ENCODE data around the gene PLA2G7.
"Not testable (repeated sequence)": the region's sequence is repeated elsewhere in the genome, so short reads cannot be mapped to it uniquely, and the experiment has no call there.

The PLA2G7 gene

DNA sequence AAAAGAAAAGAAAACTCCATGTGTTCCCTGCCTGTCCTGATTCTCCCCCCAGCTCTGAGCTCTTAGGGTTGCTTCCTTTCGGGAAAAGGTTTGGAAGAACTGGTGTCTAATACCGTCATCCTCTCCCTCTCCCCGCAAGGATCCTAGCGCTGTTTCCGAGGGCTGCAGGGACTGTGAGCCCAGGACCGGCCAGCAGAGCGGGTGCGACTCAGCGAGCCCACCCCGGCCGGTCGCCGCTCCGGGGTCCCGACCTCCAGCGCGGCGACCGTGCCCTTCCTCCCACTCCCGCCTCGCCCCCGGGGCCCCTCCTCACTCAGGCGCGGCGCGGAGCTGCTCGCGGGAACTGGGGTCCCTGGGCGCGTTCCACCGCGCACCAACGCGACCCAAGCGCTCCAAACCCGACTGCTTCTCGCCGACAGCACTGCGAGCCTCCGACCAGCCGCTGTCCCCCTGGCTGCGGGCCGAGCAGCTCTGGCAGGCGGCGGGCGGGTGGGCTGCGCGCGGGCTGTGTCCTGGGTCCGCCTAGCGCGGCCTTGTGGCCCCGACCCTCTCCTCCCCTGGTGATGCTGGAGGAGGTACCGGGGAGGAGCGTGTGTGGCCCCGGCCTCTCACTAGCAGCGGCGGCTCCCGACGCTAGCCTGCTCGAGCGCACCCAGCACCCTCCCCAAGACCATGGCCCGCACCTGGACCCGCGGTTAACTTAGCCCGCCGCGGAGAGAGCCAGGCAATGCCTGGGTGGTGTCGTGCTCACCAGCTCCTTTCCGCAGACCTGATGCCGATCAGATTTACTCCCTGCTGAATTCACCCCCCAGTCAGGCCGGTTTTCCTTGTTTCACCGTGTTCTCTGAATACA lies at the start of gene PLA2G7:
Gene PLA2G7, minus strand, starts transcription at position 509 of the 853 bp plus-strand sequence. CDS start 12,484 bp downstream, outside the sequence.
- in situ Hi-C loops (cut with HindIII; ENCODE audit: low sequenced_read_pairs): no loop called here

DNA sequence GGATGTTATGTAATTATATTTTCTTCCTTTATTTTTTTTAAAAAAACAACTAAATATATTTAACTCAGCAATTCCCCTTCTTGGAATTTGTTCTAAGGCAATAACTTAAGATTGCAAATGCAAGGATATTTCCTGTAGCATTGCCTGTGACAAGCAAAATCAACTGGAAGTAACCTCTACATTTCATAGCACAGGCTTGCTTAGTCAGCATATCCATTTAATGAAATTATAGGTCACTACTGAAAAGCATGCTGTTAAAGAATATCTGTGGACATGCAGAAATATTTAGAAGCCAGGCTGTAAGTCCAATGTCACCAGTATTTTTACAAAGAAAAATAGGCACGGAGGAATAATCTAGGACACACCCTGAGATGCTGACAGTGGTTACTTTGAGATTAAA lies 49.4 kb upstream of the PLA2G7 start:
- in situ Hi-C loops (cut with HindIII; ENCODE audit: low sequenced_read_pairs): no loop called here

DNA sequence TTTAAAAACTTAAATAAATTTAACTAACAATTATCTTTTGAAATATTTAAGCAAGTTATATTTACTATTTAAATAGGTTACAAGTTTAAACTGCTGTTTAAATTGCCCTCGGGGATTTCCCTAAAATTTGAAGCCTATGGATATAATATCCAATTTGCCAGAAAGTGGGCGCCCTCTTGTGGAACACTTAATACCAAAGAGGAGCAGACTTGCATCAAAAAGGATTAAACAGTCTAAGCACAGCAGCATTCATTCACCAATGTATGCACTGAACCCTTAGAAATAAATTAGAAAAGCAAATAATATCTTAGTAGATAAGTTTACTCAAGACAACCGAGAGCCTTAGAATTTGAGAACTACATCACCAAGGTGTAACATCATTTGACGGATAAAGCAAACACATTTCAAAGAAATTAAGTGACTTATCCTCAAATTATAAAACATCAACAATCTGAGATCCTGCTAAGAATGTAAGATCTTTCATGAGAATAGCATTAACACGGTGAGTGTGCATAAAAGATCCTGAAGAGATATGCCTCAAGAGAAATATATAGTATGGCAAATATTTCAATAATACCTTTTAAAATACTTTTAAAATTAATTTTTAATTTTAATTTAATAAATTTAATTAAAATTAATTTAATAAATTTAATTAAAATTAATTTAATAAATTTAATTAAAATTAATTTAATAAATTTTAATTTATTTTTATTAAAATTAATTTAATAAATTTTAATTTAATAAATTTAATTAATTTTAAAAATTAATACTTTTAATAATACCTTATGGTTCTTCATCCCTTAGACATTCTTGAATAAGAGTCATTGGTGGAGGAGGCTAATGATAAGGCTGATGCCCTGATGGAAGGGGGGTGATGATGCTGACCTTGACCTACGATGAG lies 46.6 kb upstream of the PLA2G7 start:
- in situ Hi-C loops (cut with HindIII; ENCODE audit: low sequenced_read_pairs): no loop called here

DNA sequence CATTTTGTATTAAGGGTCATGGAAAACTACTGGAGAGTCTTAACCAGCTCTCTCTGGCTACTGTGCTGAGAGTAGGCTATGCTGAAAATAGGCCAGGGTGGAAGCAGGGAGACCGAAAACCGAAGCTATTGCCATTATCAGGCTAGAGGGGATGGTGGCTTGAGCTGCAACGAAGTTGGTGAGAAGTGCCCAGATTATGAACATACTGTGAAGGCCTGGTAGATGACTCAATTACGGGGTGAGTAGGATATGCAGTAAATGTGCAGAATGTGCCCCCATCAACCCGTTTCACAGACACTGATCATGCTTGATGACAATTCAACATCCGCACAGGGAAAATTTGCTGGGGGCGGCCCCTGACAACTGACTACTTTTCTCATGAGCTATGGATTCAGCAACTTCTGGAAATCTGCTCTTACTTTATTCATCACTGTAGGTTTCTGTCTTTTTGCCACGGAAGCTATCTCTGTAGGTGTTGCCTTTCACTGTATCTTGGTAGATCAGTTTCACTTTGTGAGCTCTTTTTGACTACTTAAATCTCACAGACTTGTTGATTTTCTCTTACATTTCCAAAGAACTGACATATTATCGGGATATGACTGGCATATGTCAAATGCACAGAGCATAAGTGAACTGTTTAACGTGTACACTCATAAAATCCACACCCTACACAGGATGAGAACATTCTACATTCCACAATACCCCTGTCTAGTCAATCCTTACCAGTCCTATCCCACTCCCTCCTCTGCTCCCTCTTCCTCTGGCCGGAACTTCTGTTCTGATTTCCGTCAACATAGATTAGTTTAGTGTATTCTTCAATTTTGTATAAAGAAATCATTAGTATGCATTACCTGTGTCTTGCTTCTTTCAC lies 42.5 kb upstream of the PLA2G7 start:
- in situ Hi-C loops (cut with HindIII; ENCODE audit: low sequenced_read_pairs): no loop called here

DNA sequence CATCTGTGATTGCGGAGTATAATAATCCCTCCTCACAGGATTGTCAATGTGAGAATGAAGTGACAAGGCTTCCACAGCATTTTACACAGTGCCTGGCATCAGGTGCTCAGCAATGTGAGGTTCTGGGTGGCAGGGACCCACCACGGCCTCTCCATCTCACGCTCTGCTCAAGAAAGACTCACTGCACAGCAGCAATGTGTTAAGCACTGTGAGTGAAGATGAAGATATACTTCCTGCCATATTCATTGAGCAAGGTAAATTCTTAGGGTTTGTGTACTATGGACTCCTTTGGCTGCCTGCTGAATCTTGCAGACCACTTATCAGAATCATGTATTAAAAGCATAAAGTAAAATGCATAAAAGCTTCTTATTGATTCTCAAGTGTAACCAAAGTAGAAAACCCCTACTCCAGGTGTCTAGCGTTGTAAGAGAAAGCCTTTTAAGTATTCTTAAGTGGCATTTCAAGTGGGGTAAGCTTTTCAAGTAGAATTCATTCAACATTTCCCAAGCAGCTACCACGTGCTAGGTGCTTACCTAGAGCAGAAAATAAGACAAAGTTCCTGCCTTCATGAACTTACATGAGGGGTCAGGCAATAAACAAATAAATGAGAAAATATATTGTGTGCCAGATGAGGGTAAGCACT lies 41.0 kb upstream of the PLA2G7 start:
- in situ Hi-C loops (cut with HindIII; ENCODE audit: low sequenced_read_pairs): no loop called here

DNA sequence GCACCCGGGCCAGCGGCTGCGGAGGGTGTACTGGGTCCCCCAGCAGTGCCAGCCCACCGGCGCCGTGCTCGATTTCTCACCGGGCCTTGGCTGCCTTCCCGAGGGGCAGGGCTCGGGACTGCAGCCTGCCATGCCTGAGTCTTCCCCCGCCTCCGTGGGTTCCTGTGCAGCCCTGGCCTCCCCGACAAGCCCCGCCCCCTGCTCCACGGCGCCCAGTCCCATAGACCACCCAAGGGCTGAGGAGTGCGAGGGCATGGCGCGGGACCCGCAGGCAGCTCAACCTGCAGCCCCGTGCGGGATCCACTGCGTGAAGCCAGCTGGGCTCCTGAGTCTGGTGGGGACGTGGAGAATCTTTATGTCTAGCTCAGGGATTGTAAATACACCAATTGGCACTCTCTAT lies 39.6 kb upstream of the PLA2G7 start:
- in situ Hi-C loops (cut with HindIII; ENCODE audit: low sequenced_read_pairs): not testable (repeated sequence)

DNA sequence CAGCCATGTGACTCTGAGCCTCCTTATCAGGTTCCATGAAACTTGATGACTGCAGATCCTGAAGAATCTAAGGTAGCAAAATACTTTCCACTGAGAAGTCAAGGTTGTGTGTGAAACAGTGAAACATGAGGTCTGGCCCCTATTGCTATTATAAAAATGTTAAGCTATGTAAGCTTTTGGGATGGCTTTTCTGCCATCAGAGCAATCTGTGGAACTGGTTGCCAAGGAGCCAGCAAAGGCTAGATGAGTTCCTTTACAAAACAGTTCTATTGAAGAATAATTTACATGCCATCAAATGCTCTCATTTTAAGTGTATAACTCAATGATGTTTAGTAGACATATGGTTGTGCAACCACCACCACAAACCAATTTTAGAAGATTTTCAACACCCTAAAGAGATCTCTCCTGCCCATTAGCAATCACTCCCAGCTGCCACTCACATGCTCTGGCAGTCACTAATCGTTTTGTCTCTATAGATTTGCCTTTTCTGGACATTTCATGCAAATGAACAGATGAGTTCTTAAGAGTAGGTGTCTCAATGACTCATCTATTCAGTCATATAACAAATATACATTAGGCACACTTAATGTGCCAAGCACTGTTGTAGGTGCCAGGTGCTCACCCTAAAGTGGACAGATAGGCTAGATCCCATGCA lies 38.2 kb upstream of the PLA2G7 start:
- in situ Hi-C loops (cut with HindIII; ENCODE audit: low sequenced_read_pairs): no loop called here

DNA sequence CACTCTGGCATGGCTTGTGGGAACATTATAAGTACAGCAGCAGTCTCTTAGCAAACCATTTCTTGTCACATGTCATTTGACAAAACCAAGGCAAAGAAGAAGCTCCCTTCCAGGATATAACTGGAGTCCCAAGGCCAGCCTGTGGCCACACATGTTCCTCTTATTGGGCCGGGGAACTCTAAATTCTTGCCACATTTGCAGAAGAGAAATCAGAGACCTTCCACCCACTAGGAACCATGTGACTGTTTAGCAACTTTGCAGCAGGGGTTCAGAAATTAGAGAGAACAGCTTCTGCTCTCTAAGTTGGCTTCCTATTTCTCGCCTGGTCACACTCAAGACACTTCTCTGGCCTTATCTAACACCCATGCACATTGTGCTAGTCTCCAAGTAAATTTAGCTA lies 37.6 kb upstream of the PLA2G7 start:
- in situ Hi-C loops (cut with HindIII; ENCODE audit: low sequenced_read_pairs): no loop called here

DNA sequence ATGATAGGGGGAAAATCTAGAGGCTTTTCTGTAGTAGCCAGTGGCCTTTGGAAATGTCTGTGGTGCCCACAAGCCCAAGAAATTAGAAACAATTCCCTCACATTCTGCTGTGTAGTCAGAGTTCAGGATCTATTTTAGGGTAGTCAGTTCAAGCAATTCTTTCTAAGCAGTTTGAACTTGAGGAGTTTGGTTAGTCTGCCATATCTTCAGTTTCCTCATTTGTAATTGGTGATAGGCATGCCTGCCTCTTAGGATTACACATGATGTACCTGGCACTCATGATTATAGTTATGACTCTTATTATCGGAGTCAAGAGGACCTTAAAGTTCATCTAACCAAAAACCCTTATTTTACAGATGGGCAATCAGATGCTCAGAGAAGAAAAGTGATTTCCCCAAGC lies 36.8 kb upstream of the PLA2G7 start:
- in situ Hi-C loops (cut with HindIII; ENCODE audit: low sequenced_read_pairs): no loop called here

DNA sequence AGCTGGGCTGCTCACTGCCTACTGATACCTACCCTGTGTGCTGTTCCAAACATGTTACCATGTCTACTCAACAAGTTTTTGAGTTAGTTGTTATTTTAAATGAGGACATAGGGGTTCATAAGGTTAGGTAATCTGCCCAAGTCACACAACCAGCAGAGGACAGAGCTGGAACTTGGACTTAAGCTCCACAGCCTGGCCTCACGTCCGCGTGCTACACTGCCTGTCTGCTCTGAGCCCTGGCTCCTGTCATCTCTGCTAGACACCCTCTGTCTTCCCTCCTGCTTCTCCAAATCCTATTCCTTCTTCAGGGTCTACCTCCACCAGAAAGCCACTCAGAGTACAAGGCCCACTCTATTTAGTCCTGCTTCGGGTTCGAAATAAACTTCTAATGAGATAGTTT lies 29.8 kb upstream of the PLA2G7 start:
- in situ Hi-C loops (cut with HindIII; ENCODE audit: low sequenced_read_pairs): no loop called here

DNA sequence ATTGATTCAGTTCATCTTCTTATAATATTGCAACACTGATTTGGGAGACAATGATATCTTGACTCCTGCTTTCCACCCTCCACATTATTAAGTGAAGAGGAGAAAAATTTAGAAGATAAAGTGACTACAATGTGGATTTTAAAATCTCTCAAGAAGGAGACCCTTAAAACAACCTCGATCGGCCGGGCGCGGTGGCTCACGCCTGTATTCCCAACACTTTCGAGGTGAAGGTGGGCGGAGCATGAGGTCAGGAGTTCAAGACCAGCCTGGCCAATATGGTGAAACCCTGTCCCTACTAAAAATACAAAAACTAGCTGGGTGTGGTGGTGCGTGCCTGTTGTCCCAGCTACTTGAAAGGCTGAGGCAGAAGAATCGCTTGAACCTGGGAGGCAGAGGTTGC lies 29.1 kb upstream of the PLA2G7 start:
- in situ Hi-C loops (cut with HindIII; ENCODE audit: low sequenced_read_pairs): not testable (repeated sequence)

DNA sequence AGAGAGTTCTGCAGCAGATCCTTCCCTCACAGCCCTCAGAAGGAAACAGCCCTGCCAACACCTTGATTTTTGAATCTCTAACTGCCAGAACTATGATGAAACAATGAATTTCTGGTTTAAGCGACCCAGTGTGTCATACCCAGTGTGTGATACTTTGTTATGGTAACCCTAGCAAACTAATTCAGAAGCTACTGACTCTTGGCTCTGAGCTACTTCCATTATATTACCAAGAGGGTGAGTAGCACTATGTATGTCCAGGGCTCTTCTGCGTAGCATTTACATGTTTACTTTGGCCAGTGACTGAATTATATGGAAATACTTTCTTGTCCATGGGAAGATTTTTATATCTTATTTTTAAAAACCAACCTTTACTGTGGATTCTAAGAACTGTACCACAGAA lies 28.3 kb upstream of the PLA2G7 start:
- in situ Hi-C loops (cut with HindIII; ENCODE audit: low sequenced_read_pairs): no loop called here

DNA sequence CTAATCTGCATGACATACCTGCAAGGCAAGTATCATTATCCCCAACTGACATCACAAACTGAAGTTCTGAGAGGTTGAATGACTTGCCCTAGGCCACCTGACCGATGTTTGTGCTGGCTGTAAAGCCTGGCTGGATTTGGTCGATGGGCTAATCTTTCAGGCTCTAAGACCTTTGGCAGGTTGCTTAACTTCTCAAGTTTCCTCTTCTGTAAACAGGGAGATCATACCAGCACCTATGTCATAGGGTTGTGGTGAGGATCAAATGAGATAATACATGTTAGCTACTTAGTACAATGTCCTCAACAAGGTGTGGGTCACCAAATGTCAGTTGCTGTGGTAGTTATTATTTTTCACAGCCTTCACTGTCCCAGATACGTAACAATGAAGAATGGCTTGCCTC lies 25.8 kb upstream of the PLA2G7 start:
- in situ Hi-C loops (cut with HindIII; ENCODE audit: low sequenced_read_pairs): no loop called here

DNA sequence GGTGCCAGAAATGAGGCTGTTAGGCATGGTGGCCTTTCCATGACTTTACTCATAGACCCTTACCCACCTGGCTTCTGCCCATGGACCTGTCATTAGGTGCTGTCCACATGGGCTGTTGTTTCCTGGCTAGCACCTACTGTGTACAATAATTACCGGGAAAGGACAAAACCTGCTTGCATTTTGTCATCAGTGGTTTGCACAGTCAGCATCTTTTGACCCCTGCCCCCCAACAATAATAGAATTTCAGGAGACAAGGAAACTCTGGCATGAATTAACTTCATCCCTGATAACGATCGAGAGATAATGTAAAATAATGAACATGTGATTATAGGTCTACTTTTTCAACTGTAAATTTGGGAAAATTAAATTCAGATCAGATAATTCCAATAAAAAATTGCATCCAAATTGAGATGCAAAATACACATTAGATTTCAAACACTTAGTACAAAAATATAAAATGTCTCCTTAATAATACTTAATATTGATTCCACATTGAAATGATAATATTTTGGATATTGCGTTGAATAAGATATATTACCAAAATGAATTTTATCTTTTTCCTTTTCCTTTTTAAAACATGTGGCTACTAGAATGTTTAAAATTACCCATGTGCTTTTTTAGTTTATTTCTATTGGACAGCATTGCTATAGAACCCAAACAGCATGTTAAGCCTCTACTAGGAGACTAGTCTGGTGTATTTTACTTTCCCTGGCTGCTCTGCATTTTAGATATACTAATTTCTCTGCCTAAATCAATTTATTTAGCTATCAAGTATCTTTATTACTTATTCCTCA lies 24.0 kb upstream of the PLA2G7 start:
- in situ Hi-C loops (cut with HindIII; ENCODE audit: low sequenced_read_pairs): no loop called here

DNA sequence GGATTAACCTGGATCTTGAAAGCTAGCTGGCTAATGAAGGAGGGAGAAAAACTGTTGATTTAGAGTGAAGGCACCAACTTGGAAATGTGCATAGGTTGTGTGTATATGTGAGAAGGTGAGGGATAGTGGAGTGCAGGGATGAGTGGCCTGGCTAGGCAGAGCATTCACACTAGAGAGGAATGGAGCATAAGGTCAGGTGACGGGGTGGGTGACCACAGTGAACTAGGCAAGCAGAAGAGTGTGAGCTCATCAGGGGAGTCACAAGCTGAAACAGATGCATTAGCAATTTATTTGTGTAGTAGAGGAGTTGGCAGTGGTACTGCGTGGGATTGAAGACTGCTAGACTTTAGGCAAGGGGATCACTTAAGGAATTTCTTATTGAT lies 22.0 kb upstream of the PLA2G7 start:
- in situ Hi-C loops (cut with HindIII; ENCODE audit: low sequenced_read_pairs): no loop called here

DNA sequence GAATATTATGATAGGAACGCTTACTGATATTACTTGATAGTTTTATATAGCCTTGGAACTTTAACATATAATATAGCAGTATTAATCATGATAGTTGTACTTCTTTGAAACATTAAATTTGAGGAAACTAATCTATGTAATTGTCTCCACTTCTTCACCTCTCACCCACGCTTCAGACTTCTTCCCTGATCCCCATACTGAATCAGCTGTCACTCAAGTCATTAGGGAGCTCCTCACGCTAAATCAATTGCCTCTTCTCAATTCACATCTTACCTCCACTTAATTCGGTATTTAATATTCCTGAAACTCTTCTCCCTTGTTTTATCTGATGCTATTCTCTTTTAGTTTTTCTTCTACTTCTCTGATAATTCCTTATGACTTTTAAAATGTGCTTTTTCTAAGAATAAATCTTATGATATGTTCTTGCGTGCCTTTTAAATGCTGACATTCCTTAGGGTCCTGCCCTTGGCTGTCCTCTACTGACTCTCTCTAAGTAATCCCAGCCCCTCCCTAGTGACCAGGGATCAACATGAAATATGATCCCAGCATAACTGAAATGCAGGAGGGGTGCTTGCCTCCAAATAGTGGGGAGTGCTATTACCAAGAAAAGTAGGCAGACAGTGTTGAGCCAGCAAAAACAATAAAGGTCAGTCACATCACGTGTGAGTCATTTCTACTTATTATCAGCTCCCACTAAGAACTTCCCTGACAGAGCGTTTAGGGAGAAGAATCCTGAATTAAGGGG lies 21.5 kb upstream of the PLA2G7 start:
- in situ Hi-C loops (cut with HindIII; ENCODE audit: low sequenced_read_pairs): no loop called here

DNA sequence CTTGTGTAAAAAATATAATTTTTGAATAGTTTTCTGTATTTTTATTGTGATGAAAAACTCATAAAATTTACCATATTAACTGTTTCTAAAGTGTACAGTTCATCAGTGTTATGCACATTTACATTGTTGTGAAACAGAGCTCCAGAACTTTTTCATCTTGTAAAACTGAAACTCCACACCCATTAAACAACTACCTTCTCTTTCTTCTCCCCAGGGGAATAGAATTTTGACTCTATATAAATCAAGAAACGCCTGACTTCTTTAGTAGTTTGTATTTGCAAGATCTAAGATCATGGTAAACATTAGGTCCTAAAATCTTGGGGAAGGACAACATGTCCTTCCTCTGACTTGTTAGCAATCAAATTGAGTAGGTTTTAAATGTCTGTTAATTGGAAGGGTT lies 20.7 kb upstream of the PLA2G7 start:
- in situ Hi-C loops (cut with HindIII; ENCODE audit: low sequenced_read_pairs): no loop called here

DNA sequence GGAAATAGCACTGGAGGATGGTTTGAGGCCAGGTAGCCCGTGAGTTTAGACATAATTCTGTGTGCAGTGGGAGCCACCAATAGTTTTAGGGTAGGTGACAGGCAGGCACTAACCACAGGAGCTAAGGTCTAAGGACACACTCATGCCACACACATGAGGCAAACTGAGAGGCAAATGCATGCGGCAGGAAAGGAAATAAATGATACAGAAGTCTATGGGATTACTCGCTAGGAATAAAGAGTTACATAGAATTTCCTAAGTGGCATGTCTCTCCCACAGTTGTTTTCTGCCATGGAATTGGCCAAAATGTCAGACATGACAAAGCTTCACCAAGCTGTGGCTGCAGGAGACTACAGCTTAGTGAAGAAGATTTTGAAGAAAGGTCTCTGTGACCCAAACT lies 16.5 kb upstream of the PLA2G7 start:
- in situ Hi-C loops (cut with HindIII; ENCODE audit: low sequenced_read_pairs): no loop called here

DNA sequence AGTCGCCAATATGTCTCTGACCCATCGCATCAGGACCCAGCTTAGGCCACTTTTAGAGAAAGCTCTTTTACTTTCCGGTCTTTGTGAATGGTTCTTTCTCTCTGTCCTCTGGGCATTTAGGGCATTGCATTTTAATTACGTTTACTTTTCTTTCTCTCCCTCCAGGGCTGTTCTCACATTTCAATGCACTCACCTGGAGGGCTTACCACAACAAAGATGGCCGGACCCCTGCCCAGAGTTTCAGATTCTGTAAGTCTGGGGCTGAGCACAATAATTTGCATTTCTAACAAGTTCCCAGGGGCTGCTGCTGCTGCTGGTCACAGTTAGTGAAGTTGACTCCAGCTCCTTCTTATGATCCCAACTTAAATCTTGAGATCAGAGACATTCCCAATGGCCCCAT lies 14.6 kb upstream of the PLA2G7 start:
- in situ Hi-C loops (cut with HindIII; ENCODE audit: low sequenced_read_pairs): no loop called here
